Panc1 (cell line): ENCODE data around the gene APEX2. TPM values are rescaled to one million over a fixed set of nuclear protein-coding genes. Genes with fewer than 3 reads are reported as not detected.

Experiments
- total RNA-seq: library from RNA; stranded (reverse); gene quantifications from one replicate; pipeline ENCODE4 v1.2.1, GENCODE V29; 2021; ENCODE audit not compliant: unreplicated experiment

The APEX2 gene
- total RNA-seq, 1 experiment from 2014 or later = 32.3 TPM

Other genes with a start within 250 kb of the APEX2 start
- gene ITIH6, start 202.1 kb upstream of the APEX2 start, total RNA-seq = not detected
- gene MAGED2, start 192.6 kb upstream of the APEX2 start, total RNA-seq = 69.5 TPM
- gene TRO, start 79.5 kb upstream of the APEX2 start, total RNA-seq = 2.4 TPM
- 0.36 TPM for gene PFKFB1, start 6.2 kb upstream of the APEX2 start, total RNA-seq
- gene ALAS2, start 30.6 kb downstream of the APEX2 start, total RNA-seq = not detected
- gene PAGE2B, start 74.7 kb downstream of the APEX2 start, total RNA-seq = not detected
- gene PAGE2, start 88.7 kb downstream of the APEX2 start, total RNA-seq = not detected
- not detected for gene PAGE5, start 220.0 kb downstream of the APEX2 start, total RNA-seq